Activated CD4-positive, alpha-beta T cell treated with anti-CD3 and anti-CD28 coated beads for 36 hours (primary cell): ENCODE data around the gene SATB2. TPM values are rescaled to one million over a fixed set of nuclear protein-coding genes. Genes with fewer than 3 reads are reported as not detected.

Experiments
- ATAC-seq: fragments of 200-7000 bp; cut with Tn5 transposase; one replicate; pipeline ENCODE4 v1.10.0; 2021; ENCODE audit warnings: mild to moderate bottlenecking, moderate library complexity
- CTCF ChIA-PET: fragments of 350-600 bp; sonication (Branson Sonifier 250); formaldehyde crosslinking; loops from one replicate; lab custom pipeline; 2021; ENCODE audit warnings: antibody characterized with exemption; lab: Charles Lee
- POLR2A ChIA-PET: fragments of 350-600 bp; sonication (Branson Sonifier 250); formaldehyde crosslinking; loops from one replicate; lab custom pipeline; 2021; ENCODE audit warnings: antibody characterized with exemption, inconsistent platforms; lab: Charles Lee
- DNase-seq: peaks from one replicate; pipeline ENCODE4 v3.0.0-alpha.2; 2020
- H3K27ac Mint-ChIP-seq: one replicate; pipeline ENCODE4 v1.8.0; 2021; ENCODE audit warnings: mixed read lengths
- H3K27me3 Mint-ChIP-seq: one replicate; pipeline ENCODE4 v1.8.0; 2021; ENCODE audit warnings: mixed read lengths
- H3K36me3 Mint-ChIP-seq: one replicate; pipeline ENCODE4 v1.8.0; 2021; ENCODE audit warnings: low read depth, mixed read lengths
- H3K4me1 Mint-ChIP-seq: one replicate; pipeline ENCODE4 v1.8.0; 2021; ENCODE audit warnings: mixed read lengths
- H3K4me3 Mint-ChIP-seq: one replicate; pipeline ENCODE4 v1.8.0; 2021; ENCODE audit warnings: mild to moderate bottlenecking, moderate library complexity, mixed read lengths
- H3K9me3 Mint-ChIP-seq: one replicate; pipeline ENCODE4 v1.8.0; 2021; ENCODE audit warnings: low read depth, mixed read lengths
- intact Hi-C, 2 experiments: fragments of 100-400 bp; cut with DNase I in 1 of 2; cut with micrococcal nuclease in 1 of 2; formaldehyde crosslinking; loops; one replicate each; pipeline versions ENCODE4 v1.14.2 to v1.15.1; 2022 to 2024; cut with DNase I, micrococcal nuclease
- total RNA-seq, 2 experiments: library from RNA; stranded (reverse); gene quantifications; one replicate each; pipeline ENCODE4 v1.2.3, GENCODE V29; 2021

SATB2 gene
- total RNA-seq, 2 experiments from 2014 or later = 0.07 to 0.21 TPM

DNA sequence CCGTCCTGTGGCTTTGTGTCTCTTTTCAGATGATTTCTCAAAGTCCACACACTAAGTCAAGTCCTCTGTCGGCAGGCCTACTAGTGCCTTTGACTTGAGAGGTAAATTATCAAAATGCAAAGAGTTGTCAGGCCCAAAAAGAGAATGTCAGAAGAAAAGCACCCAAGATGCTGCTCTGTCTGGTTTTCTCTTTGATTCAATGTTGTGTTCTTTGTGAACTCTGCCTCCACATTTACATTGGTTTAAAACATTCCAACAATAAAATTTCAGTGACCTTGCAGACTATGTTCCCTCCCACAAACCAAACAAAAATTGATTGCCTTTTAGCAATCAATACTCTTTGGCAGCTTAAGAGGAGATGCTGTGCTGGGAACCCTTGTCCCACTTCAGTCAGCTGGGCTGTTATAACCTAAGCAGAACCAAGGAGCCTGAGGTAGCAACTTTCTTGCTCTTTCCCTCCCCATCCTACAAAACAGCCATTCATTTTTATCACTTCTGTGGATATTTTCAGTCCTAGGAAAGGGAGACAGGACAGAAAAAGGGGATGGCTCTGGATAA lies 19.6 kb upstream of the SATB2 start:
- Mint-ChIP-seq H3K27ac (no peak overlapping the region), H3K27me3 (peaks cover 39% of the 10 kb centered on the region), H3K4me3 (no peak overlapping the region), H3K9me3 (no peaks in the 10 kb centered on the region), H3K36me3 (no peaks in the 10 kb centered on the region), H3K4me1 (no peaks in the 10 kb centered on the region)
- ChIA-PET POLR2A (no interaction called here), CTCF (interaction anchor here (0.7 to 1.2 kb wide), 2 partner anchors 11 to 12 kb away, joined by 3 to 8 read pairs; no protein-coding TSS in a partner anchor)
- no peak for DNase-seq
- intact Hi-C loops = loop anchor here in 1 of 2 experiments (10.0 kb wide), 1 partner anchor 257 kb away; no protein-coding TSS in a partner anchor
- ATAC-seq = no peak

DNA sequence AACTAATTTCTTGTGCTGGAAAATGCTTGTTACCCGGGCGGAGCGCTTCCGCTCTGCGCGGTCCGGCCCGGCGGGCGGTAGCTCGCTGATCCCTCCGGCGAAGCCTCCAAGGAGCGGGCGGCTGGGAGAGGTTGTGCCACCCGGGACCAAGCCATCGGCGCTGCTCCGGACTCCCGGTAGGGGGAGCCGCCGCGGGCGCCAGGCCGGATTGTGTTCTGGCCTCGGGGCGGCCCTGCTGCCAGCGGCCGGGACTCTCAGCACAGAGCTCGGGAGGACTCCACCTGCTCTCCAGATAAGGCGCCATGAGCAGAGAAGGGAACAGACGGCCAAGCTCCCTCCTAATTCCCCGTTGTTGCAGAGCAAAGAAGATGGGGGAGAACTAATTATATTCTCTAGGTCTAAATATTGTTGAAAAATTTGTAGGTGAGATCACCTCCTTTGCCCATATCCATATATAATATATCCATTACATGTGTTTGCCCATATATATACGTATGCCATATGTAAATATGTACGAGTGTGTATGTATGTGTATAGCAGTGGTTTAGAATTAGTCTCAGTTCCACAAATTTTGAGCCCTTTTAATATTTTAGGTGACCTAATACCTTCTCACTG lies 13.8 kb upstream of the SATB2 start:
- H3K4me1 Mint-ChIP-seq = peaks cover 17% of the 10 kb centered on the region
- ChIA-PET CTCF (interaction anchor here (0.6 to 1.1 kb wide), 6 partner anchors 11 to 1487 kb away, joined by 3 to 4 read pairs (median 3); no protein-coding TSS in a partner anchor), POLR2A (no interaction called here)
- intact Hi-C loops = loop anchor here (2.0 to 10.0 kb wide), 2 partner anchors 15 to 263 kb away; partner anchors contain the start of gene SATB2 (in 2 of the 2)
- ATAC-seq (peak; percentile 71), DNase-seq (peak; percentile 69)
- H3K27me3 Mint-ChIP-seq = peaks cover 70% of the 10 kb centered on the region
- H3K9me3 Mint-ChIP-seq = no peaks in the 10 kb centered on the region
- H3K36me3 Mint-ChIP-seq = no peaks in the 10 kb centered on the region
- no peak overlapping the region for H3K27ac Mint-ChIP-seq
- H3K4me3 Mint-ChIP-seq = no peak overlapping the region

DNA sequence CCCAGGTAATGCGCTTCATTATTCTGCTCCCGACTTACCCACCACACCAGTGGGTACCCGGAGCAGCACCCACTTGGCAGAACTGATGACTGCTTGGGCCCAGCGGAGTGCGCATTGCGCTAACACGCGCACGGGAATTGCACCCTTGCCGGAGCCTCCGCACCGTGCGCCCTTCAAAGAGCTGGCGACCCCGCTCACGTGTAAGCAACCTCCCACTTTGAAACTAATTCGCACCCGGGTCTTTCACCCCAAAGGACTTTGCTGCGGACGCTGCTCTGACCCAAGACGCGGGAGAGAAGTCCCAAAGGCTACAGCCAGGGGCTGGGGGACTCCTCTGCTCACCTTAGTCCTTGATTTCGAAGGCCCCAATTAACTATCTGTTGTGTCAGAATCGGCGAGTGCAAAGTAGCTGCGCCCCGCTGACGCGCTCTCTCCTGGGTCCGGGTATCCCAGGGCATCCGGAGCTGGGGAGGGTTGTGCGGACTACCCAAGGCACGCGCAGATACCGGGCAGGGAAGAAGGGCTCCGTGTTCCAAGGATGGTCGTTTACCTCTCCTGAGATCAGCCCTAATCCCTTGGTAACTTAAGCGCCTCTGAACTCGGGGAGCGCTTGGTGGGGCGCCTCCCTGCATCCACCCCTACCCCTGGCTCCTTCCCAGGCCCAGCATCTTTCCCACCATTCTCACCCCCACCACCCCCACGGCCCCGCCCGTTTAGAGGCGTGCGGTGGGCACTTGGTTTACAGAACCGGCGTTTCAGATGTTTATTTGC lies 13.1 kb upstream of the SATB2 start:
- H3K4me3 Mint-ChIP-seq = no peak overlapping the region
- DNase-seq (peak; percentile 8), ATAC-seq (no peak)
- no peaks in the 10 kb centered on the region for H3K36me3 Mint-ChIP-seq
- POLR2A ChIA-PET = no interaction called here
- peaks cover 17% of the 10 kb centered on the region for H3K4me1 Mint-ChIP-seq
- intact Hi-C loops = loop anchor here (2.0 to 10.0 kb wide), 2 partner anchors 14 to 264 kb away; partner anchors contain the start of gene SATB2 (in 2 of the 2)
- H3K27me3 Mint-ChIP-seq = peaks cover 74% of the 10 kb centered on the region
- CTCF ChIA-PET = interaction anchor here (0.6 to 1.1 kb wide), 3 partner anchors 18 to 1157 kb away, joined by 3 read pairs; no protein-coding TSS in a partner anchor
- H3K9me3 Mint-ChIP-seq = no peaks in the 10 kb centered on the region
- no peak overlapping the region for H3K27ac Mint-ChIP-seq

DNA sequence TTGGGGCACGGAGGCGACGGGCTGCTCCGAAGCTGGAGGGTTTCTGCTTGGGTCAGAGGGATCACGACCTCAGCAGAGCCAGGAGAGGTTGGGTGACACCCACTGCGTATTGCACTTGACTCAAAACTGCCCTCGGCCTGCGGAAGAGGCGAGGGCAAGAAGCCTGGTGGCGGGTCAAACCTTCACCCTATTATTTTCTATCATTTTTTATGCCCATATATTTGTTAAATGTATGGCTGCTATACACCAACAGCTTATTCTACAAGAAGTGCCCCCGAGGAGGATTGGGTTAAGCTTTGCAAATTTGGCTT lies 12.6 kb upstream of the SATB2 start:
- CTCF ChIA-PET = interaction anchor here (0.7 to 1.1 kb wide), 2 partner anchors 9 to 1157 kb away, joined by 3 read pairs; no protein-coding TSS in a partner anchor
- ATAC-seq (no peak), DNase-seq (no peak)
- H3K36me3 Mint-ChIP-seq = no peaks in the 10 kb centered on the region
- H3K27me3 Mint-ChIP-seq = peaks cover 76% of the 10 kb centered on the region
- peaks cover 17% of the 10 kb centered on the region for H3K4me1 Mint-ChIP-seq
- no peaks in the 10 kb centered on the region for H3K9me3 Mint-ChIP-seq
- intact Hi-C loops = loop anchor here (2.0 to 10.0 kb wide), 2 partner anchors 14 to 264 kb away; partner anchors contain the start of gene SATB2 (in 2 of the 2)
- H3K27ac Mint-ChIP-seq = no peak overlapping the region
- POLR2A ChIA-PET = no interaction called here
- H3K4me3 Mint-ChIP-seq = no peak overlapping the region

DNA sequence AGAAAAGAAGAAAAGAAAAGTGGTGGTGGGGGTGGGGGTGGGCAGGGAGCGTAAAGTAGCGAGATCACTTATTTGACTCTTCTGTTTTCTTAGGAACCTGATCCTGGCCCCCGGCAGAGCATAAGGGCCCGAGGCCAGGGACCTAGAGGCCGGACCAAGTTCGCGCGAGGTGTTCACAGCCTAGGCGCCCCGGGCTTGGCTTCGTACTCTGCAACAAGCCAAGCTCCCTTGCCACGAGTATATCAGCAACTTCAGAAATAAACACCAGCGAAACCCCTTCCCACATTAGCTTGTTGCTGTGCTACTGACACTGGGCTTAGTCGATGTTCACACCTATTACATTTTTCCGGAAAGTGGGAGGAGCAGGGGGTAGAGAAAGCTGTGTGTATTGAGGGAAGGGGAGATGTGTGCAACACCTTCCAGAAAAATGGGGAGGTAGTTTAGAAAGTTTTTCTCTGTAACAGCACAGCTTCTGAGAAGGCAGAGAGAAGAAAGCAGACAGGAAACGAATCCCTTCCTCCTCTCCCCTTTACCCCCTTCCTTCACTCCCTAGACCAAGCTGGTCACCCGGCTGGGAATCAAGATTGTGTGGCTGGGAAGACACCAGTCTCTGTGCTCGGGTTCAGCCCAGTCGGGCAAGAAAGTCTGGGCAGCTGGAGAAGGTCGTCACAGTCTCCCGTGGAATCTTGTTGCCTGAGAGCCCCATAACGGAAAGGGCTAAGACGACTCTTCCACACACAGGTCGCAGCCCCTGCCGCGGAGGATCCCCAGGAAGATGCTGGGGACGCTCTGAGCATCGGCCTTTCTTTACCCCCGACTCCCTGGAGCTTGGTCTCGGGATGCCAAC lies 12.0 kb upstream of the SATB2 start:
- POLR2A ChIA-PET = no interaction called here
- ATAC-seq (peak; percentile 31), DNase-seq (peak; percentile 10)
- no peaks in the 10 kb centered on the region for H3K9me3 Mint-ChIP-seq
- H3K4me3 Mint-ChIP-seq = no peak overlapping the region
- H3K27ac Mint-ChIP-seq = no peak overlapping the region
- intact Hi-C loops = loop anchor here (1.0 to 10.0 kb wide), 5 partner anchors 9 to 1765 kb away; partner anchors contain the start of genes SATB2 (in 2 of the 2), MARS2 (in 1 of the 2) and PLCL1 (in 1 of the 2)
- CTCF ChIA-PET = interaction anchor here (0.7 to 1.1 kb wide), 3 partner anchors 9 to 19 kb away, joined by 3 to 7 read pairs (median 3); no protein-coding TSS in a partner anchor
- no peaks in the 10 kb centered on the region for H3K36me3 Mint-ChIP-seq
- peaks cover 78% of the 10 kb centered on the region for H3K27me3 Mint-ChIP-seq
- peaks cover 21% of the 10 kb centered on the region for H3K4me1 Mint-ChIP-seq

DNA sequence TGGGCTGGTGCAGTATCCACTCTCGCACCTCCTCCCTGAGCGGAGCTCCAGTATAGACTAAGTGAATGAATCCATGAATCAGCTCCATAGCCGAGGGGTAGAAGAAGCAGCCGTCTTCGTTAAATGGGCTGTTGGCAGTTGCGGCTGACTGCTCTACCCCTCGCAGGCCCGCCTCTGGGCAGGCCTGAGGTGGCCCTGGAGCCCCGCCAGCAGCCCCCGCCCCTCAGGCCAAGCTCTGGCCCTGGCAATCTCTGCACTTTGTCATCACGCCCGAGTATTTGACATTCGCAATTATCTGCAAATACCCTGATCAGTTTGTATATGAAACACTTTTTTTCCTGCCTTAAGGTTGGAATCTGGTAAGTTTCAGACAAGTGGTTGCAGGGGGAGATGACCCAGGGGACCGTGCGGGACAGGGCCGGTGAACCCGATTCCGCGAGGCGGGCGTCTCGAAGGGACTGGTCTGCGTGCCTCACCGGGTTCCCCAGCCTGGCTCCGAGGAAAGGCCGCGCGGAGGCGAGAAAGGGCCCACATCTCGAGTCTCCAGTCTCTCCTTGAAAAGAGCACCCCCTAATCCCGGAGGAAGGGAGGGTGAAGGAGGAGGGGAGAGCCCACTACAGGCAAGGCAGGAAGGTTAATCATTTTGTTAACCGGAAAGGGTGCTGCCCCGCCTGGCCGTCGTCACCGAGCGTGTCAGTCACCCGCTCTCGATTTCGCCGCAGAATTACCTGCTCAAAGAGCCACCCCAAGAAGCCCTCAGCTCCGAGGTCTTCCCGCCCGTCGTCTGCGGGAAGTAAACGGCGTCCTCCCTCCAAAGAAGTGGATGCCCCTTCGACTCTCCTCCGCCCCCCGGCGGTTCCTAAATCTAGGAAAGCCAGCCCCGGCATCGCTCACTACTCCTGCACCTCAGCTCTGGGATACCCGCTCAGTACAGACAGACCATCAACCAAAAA lies 11.1 kb upstream of the SATB2 start:
- CTCF ChIA-PET = interaction anchor here (0.9 to 1.1 kb wide), 3 partner anchors 13 to 1654 kb away, joined by 3 to 7 read pairs (median 3); no protein-coding TSS in a partner anchor
- Mint-ChIP-seq H3K27ac (no peak overlapping the region), H3K36me3 (no peaks in the 10 kb centered on the region), H3K4me3 (no peak overlapping the region), H3K27me3 (peaks cover 75% of the 10 kb centered on the region), H3K9me3 (no peaks in the 10 kb centered on the region), H3K4me1 (peaks cover 24% of the 10 kb centered on the region)
- ATAC-seq (peak; percentile 71), DNase-seq (peak; percentile 61)
- POLR2A ChIA-PET = no interaction called here
- intact Hi-C loops = loop anchor here in 1 of 2 experiments (1.0 to 10.0 kb wide), 3 partner anchors 9 to 1764 kb away; partner anchors contain the start of genes MARS2 and PLCL1

DNA sequence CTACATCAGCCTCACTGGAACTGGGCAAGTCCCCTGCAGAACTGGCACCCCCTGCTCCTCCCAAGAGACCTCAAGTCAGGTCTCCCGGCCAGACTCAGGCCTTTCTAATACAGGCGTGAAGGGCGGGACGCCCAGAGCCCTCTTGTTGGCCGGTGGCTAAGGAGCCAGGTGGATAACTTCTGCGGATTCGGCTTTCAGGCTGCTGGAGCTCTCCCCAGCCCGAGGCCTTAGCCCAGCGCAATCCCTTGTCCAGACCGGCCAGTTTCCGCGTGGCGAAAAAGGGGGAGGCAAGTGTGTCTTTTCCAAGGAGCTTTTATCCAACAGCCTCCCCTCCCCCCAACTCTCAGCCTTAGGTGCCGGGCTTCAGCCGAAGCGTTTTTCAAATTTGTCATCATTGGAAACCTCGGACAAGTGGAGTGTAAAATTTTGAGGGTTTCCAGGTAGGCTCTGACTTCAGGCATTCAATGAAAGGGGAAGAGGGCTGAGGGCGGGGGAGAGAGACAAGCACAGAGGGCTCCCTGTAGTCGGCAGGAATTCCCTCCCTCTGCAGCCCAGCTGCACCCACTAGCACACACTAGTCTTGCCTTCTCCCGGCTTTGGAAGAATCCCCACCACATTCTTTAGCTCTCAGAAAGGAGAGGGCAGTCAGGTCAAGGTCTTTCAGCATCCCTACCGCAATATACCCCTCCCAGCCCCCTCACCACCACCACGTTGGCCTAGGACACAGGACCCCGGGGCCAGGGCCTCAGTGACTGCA lies 9.5 kb upstream of the SATB2 start:
- ChIA-PET POLR2A (no interaction called here), CTCF (interaction anchor here (0.6 to 1.3 kb wide), 3 partner anchors 9 to 1203 kb away, joined by 3 read pairs; no protein-coding TSS in a partner anchor)
- Mint-ChIP-seq H3K27ac (no peak overlapping the region), H3K36me3 (no peaks in the 10 kb centered on the region), H3K4me3 (no peak overlapping the region), H3K9me3 (no peaks in the 10 kb centered on the region), H3K4me1 (peaks cover 26% of the 10 kb centered on the region), H3K27me3 (peaks cover 71% of the 10 kb centered on the region)
- ATAC-seq (no peak), DNase-seq (no peak)
- intact Hi-C loops = loop anchor here in 1 of 2 experiments (10.0 kb wide), 2 partner anchors 1662 to 1762 kb away; partner anchors contain the start of genes MARS2 and PLCL1

DNA sequence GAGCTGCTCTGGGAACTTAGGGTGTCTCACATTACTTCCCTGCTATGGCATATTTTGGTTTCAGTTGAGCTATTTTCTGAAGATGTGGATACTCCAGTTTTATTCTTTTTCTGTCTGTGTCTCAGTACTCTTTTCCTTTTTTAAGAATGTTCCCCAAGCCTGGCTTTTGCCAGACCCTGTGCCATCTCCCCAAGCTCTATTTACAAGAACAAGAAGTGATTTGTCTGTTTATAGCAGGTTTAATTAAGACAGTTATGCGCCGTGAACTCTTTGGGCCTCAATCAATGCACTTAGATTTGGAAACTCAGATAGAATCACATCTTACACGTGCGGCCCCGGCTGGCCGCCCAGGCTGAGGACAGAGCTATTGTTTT lies 8.9 kb upstream of the SATB2 start:
- Mint-ChIP-seq H3K27ac (no peak overlapping the region), H3K4me3 (no peak overlapping the region), H3K9me3 (no peaks in the 10 kb centered on the region), H3K27me3 (peaks cover 66% of the 10 kb centered on the region), H3K36me3 (no peaks in the 10 kb centered on the region), H3K4me1 (peaks cover 26% of the 10 kb centered on the region)
- CTCF ChIA-PET = interaction anchor here (0.6 to 1.3 kb wide), 3 partner anchors 10 to 1203 kb away, joined by 3 read pairs; no protein-coding TSS in a partner anchor
- intact Hi-C loops = loop anchor here in 1 of 2 experiments (10.0 kb wide), 2 partner anchors 1662 to 1762 kb away; partner anchors contain the start of genes MARS2 and PLCL1
- no peak for DNase-seq
- ATAC-seq = no peak
- POLR2A ChIA-PET = no interaction called here
